NCI-H2081 treated with DMSO at 0.1 percent for 48 hours (cell line): ENCODE measurements around the gene SPACDR.
"Not testable (repeated sequence)": the region's sequence is repeated elsewhere in the genome, so short reads cannot be mapped to it uniquely, and the experiment has no call there.

Experiments used
- DNase-seq: peaks from one replicate; lab custom pipeline; 2025; lab: John Stamatoyannopoulos, UW

Gene SPACDR

GRCh38 chr7:100464210-100464660, at the start of gene SPACDR:
TSS of gene SPACDR (minus strand) at chr7:100464260. CDS start at chr7:100464025, 235 bp downstream.
- DNase-seq: no peak

GRCh38 chr7:100513212-100513810, 49.3 kb upstream of the SPACDR start:
- DNase-seq: no peak

GRCh38 chr7:100510437-100511239, 46.6 kb upstream of the SPACDR start:
- DNase-seq: no peak

GRCh38 chr7:100509231-100509630, 45.2 kb upstream of the SPACDR start:
- DNase-seq: no peak

- no peak for DNase-seq
Measured at GRCh38 chr7:100506356-100506923, 42.4 kb upstream of the SPACDR start.

GRCh38 chr7:100504887-100505611, 41.0 kb upstream of the SPACDR start:
- no peak for DNase-seq

- not testable (repeated sequence) for DNase-seq
Measured at GRCh38 chr7:100504031-100504430, 40.0 kb upstream of the SPACDR start.

- not testable (repeated sequence) for DNase-seq
Measured at GRCh38 chr7:100500743-100501142, 36.7 kb upstream of the SPACDR start.

- no peak for DNase-seq
Measured at GRCh38 chr7:100496509-100496908, 32.4 kb upstream of the SPACDR start.

- no peak for DNase-seq
Measured at GRCh38 chr7:100493476-100494264, 29.6 kb upstream of the SPACDR start.

- no peak for DNase-seq
Measured at GRCh38 chr7:100492738-100493475, 28.8 kb upstream of the SPACDR start.

GRCh38 chr7:100491192-100491578, 27.1 kb upstream of the SPACDR start:
- no peak for DNase-seq

- DNase-seq: no peak
Measured at GRCh38 chr7:100490483-100491191, 26.6 kb upstream of the SPACDR start.

- DNase-seq: peak; percentile 89
Measured at GRCh38 chr7:100489824-100490223, 25.8 kb upstream of the SPACDR start.

GRCh38 chr7:100489121-100489520, 25.1 kb upstream of the SPACDR start:
- no peak for DNase-seq

- no peak for DNase-seq
Measured at GRCh38 chr7:100488333-100489095, 24.5 kb upstream of the SPACDR start.

- no peak for DNase-seq
Measured at GRCh38 chr7:100486753-100487446, 22.8 kb upstream of the SPACDR start.

- DNase-seq: no peak
Measured at GRCh38 chr7:100486111-100486636, 22.1 kb upstream of the SPACDR start.

GRCh38 chr7:100485471-100485876, 21.4 kb upstream of the SPACDR start:
- no peak for DNase-seq
